Activated T-cell treated with anti-CD3 and anti-CD28 coated beads, Interleukin-2, amount 50 U/mL, for 24 hours (primary cell): ENCODE results near the gene PHLDB2.

Experiments used
- DNase-seq: peaks from one replicate; pipeline ENCODE4 v3.0.0-alpha.2; 2020
- H3K27ac Mint-ChIP-seq: 2 replicates; pipeline ENCODE4 v1.8.0; 2020; ENCODE audit warnings: mild to moderate bottlenecking, mixed read lengths
- H3K27me3 Mint-ChIP-seq: 2 replicates; pipeline ENCODE4 v1.8.0; 2020; ENCODE audit warnings: mixed read lengths
- H3K36me3 Mint-ChIP-seq: 2 replicates; pipeline ENCODE4 v1.8.0; 2020; ENCODE audit warnings: low read depth, mixed read lengths
- H3K4me1 Mint-ChIP-seq: 2 replicates; pipeline ENCODE4 v1.8.0; 2020; ENCODE audit warnings: low read depth, mixed read lengths
- H3K4me3 Mint-ChIP-seq: 2 replicates; pipeline ENCODE4 v1.8.0; 2020; ENCODE audit warnings: mild to moderate bottlenecking, moderate library complexity, mixed read lengths
- H3K9me3 Mint-ChIP-seq: 2 replicates; pipeline ENCODE4 v1.8.0; 2020; ENCODE audit warnings: mixed read lengths

PHLDB2 gene

DNA sequence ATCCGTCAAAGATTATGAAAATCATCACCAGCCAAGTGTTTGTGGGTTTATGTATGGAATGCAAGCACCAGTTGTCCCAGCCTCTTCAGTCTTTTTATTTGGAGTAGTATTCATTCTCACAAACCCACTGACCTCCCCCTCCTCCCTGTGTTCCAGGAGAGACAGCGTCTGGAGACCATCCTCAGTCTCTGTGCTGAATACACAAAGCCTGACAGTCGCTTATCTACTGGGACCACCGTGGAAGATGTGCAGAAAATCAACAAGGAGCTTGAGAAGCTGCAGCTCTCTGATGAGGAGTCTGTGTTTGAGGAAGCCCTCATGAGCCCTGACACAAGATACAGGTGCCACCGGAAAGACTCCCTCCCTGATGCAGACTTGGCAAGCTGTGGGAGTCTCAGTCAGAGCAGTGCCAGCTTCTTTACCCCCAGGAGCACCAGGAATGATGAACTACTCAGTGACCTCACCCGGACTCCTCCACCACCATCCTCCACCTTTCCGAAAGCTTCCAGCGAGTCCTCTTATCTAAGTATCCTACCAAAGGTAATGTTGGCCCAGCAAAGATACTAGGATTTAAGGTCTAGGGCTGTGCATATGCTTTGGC lies 54.2 kb downstream of the PHLDB2 start:
- Mint-ChIP-seq H3K27me3 (no peaks in the 10 kb centered on the region), H3K27ac (no peak overlapping the region), H3K9me3 (no peaks in the 10 kb centered on the region), H3K4me1 (peaks cover 4% of the 10 kb centered on the region), H3K4me3 (no peak overlapping the region), H3K36me3 (peaks cover 3% of the 10 kb centered on the region)
- DNase-seq = no peak

DNA sequence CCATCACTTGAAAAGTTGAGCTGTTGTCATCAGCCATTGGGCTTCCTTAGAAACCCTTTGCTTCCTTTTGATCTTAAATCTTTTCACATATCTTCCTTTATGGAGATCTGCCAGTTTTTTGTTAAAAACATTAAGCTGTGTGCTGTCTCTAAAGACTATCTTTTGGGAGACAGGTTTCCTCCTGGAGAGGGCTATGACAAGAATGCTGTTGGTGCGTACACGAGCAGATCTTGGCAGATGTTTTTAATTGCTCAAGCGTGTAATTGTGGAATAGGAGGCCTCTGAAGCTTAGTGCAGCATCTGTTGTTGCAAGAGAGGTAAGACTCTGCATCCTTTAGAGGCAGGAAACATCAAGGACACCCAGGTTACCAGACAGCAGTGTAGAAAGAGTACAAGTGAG lies 56.8 kb downstream of the PHLDB2 start:
- H3K36me3 Mint-ChIP-seq = peaks cover 6% of the 10 kb centered on the region
- H3K9me3 Mint-ChIP-seq = no peaks in the 10 kb centered on the region
- DNase-seq = no peak

DNA sequence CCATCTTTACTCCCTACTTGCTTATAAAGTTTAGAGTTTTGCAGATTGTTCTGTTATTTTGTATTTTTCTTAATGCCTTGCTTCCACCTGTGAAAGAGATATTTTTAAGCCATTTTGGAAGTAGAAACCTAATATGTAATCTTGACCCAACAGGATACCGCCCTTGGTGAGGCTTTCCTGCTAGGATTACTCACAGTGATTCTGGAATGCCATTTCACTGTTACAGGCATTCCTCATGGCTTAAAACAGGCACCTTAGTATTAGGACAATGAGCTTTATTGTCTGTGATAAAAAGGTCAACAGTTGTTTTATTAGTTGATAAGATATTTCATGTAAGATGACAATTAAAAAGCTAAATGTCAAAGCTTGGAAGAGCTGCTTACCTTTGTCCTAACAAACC lies 58.2 kb downstream of the PHLDB2 start:
- H3K36me3 Mint-ChIP-seq = peaks cover 6% of the 10 kb centered on the region
- no peak overlapping the region for H3K27ac Mint-ChIP-seq
- no peak overlapping the region for H3K4me3 Mint-ChIP-seq
- DNase-seq = no peak
- no peaks in the 10 kb centered on the region for H3K9me3 Mint-ChIP-seq
- no peaks in the 10 kb centered on the region for H3K4me1 Mint-ChIP-seq
- no peaks in the 10 kb centered on the region for H3K27me3 Mint-ChIP-seq

More for the DNA sequence above, 56.8 kb downstream of the PHLDB2 start:
- no peak overlapping the region for H3K4me3 Mint-ChIP-seq
- peaks cover under 1% of the 10 kb centered on the region for H3K4me1 Mint-ChIP-seq
- H3K27ac Mint-ChIP-seq = no peak overlapping the region
- no peaks in the 10 kb centered on the region for H3K27me3 Mint-ChIP-seq

DNA sequence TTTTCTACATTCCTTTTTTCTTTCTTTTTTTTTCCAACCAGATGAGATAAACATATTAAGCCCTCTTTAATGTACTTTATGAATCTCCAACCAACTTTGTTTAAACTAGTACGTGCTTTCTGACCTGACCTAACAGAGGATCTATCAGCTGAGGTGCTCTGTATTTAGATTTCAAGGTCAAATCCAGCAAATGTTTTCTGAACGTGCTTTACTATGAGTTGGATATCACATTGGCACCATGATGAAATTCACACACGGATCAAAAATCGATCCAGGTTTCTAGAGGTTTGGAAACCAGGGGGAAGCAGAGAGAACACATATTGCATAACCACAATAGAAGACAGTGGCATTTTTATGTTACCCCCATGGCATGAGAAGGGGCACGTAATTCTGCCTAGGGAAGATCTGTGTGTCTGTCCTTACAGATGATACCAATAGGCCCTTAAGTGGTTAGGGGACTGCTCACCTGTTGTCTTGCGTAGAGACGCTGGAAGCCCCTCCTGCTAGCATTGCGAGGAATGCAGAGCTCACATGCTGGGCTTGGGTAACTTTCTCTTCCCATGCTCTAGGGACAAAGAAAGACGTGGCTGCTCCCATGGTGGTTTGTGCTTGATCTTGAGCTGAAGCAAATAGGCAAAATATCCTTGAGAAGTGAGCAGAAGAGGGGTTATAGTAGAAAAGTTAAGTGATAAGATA lies 60.5 kb downstream of the PHLDB2 start:
- H3K9me3 Mint-ChIP-seq = no peaks in the 10 kb centered on the region
- no peaks in the 10 kb centered on the region for H3K4me1 Mint-ChIP-seq
- no peak overlapping the region for H3K27ac Mint-ChIP-seq
- no peak overlapping the region for H3K4me3 Mint-ChIP-seq
- DNase-seq = no peak
- no peaks in the 10 kb centered on the region for H3K27me3 Mint-ChIP-seq
- H3K36me3 Mint-ChIP-seq = peaks cover 4% of the 10 kb centered on the region

DNA sequence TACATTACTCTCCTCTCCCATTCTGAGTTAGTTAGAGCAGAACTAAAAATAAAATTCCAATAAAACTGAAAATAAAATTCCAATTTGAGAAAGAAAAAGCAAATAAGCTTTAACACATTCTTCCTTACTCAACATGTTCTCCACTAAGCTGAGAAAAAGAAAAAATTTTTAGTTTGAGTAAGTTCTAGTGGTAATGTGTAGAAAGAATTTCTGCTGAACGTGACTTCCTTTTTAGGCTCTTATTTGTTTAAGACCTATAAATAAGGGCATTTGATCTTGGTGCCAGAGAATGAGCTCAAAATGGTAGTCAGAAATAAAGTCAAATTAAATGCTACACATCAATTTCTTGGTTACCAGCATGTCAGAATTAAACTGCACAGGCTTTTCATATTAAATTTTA lies 62.1 kb downstream of the PHLDB2 start:
- Mint-ChIP-seq H3K36me3 (peaks cover 4% of the 10 kb centered on the region), H3K27ac (no peak overlapping the region), H3K27me3 (no peaks in the 10 kb centered on the region), H3K4me1 (no peaks in the 10 kb centered on the region), H3K4me3 (no peak overlapping the region), H3K9me3 (no peaks in the 10 kb centered on the region)
- DNase-seq = no peak

DNA sequence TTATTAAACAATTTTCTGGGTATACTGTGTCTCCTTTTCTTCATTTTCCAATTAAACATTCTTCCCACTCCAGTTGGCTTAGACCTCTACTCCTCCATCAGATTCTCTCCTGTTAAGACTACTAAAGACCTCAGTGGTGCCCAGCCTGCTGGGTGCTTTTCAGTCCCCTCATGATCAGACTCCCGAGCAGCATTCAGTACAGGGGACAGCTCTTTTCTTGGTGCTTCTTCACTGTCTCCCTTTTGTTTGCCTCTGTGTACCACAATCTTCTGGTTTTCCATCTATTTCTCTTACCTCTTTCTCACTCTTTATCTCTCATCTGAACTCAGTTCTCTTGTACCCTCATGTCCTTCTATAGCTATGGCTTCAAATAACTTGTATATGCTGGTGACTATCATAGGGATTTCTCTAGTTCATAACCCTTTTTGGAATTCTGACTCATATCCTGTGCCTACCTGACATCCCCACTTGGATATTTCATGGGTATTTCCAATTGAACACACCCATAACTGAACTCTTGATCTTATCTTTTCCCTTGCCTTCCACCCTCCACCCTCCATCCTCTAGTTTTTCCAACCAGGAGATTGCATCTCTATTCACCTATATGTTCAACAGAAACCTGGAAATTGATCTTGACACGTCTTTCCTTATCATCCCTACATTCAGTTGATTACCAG lies 64.2 kb downstream of the PHLDB2 start:
- Mint-ChIP-seq H3K4me3 (no peak overlapping the region), H3K4me1 (no peaks in the 10 kb centered on the region), H3K36me3 (peaks cover 4% of the 10 kb centered on the region), H3K9me3 (no peaks in the 10 kb centered on the region), H3K27ac (no peak overlapping the region), H3K27me3 (no peaks in the 10 kb centered on the region)
- DNase-seq = no peak

DNA sequence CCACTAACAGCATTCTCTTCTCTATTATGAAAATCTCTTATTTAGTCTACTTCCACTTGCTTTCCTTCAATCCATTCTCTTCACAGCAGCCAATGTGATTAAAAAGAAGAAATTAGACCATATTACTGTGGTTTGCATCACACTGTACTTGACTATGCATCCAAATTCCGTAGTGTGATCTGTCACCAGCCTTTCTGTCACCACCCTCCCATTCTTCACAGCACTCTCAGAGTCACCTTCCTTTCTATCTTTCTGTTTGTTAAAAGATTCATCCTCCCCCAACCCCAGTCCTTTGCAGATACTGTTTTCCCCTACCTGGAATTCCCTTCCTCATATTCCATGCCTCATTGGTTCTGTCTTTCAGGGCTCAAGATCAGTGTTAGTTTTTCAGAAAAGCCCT lies 64.7 kb downstream of the PHLDB2 start:
- Mint-ChIP-seq H3K27me3 (no peaks in the 10 kb centered on the region), H3K27ac (no peak overlapping the region), H3K36me3 (peaks cover 4% of the 10 kb centered on the region), H3K4me3 (no peak overlapping the region), H3K9me3 (no peaks in the 10 kb centered on the region), H3K4me1 (no peaks in the 10 kb centered on the region)
- no peak for DNase-seq

DNA sequence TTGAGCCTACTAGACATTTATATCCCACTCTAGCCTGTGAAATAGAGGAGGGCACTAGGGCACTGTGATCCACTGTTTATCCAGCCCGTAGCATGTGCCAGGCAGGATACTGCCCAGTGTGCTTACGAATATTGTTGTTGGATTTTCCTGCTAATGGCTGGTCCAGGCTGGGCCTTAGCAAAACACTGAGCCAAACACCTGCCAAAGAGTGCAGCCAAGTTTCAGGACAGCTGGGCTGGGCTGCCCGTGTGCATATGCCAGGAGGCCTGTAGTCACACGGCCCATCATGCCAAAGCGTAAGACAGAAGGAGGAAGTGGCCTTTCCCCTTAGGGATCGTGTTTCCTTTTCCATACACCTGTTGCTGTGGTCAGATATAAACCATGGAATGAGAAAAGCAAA lies 65.2 kb downstream of the PHLDB2 start:
- Mint-ChIP-seq H3K27ac (no peak overlapping the region), H3K36me3 (no peaks in the 10 kb centered on the region), H3K9me3 (no peaks in the 10 kb centered on the region), H3K4me3 (no peak overlapping the region), H3K4me1 (no peaks in the 10 kb centered on the region), H3K27me3 (no peaks in the 10 kb centered on the region)
- no peak for DNase-seq

DNA sequence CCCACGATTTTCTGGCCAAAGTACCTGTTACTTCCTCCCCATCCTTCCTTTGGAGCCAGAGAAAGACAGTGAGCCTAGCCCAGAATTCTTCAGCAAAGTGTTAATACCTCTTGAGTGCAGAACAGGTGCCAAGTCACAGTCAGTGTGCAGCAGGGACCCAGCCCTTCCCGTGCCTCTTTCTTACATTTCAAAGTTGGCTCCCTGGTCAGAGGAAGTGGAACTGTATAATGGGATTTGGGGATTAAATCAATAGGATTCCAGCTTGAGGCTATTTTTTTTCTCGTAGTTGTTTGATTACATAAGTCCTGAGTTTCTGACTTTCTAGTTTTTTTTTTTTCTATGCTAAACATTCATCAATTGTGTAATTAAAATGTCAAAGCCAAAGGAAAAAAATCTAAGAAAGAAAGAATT lies 67.2 kb downstream of the PHLDB2 start:
- H3K27me3 Mint-ChIP-seq = peaks cover 3% of the 10 kb centered on the region
- no peaks in the 10 kb centered on the region for H3K4me1 Mint-ChIP-seq
- H3K27ac Mint-ChIP-seq = no peak overlapping the region
- H3K36me3 Mint-ChIP-seq = no peaks in the 10 kb centered on the region
- H3K4me3 Mint-ChIP-seq = no peak overlapping the region
- DNase-seq = no peak
- H3K9me3 Mint-ChIP-seq = no peaks in the 10 kb centered on the region

DNA sequence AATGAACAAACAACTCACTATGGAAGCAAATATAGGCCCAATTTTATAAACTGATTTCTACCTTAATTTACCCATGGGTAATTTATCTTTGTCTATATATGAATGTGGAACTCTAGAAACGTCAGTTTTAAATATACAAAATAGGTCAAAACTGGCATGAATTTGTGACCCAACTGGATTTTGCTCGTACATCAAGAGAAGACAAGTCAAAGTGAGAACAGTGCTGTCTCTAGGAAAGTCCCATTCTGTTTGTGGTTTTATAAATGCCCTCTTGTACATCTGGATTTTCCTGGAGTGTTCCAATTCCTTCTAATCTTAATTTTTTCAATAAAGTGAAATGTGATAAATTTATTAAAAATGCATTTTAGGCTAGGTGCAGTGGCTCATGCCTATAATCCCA lies 69.5 kb downstream of the PHLDB2 start:
- Mint-ChIP-seq H3K9me3 (no peaks in the 10 kb centered on the region), H3K27me3 (peaks cover 3% of the 10 kb centered on the region), H3K4me3 (no peak overlapping the region), H3K4me1 (no peaks in the 10 kb centered on the region), H3K27ac (no peak overlapping the region), H3K36me3 (no peaks in the 10 kb centered on the region)
- DNase-seq = no peak

DNA sequence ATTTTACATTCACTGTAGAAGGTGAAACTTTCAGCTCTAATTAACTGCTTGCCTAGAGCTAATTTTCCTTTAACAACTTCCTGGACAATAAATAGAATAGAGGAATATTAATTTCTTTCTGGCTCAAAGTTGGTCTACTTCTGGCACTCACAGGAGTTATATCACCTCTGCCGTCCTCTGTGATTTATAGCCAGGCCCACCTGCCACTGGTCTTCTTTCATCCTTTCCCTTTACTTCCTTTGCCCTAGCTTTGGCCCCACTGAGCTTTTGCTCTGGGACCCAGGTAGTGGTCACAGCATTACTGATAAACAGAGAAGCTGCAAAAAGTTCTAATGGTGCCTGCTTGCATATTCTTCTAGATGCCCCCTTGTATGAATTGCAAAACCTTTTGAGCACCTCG lies 70.4 kb downstream of the PHLDB2 start:
- Mint-ChIP-seq H3K4me1 (no peaks in the 10 kb centered on the region), H3K27me3 (peaks cover 3% of the 10 kb centered on the region), H3K36me3 (no peaks in the 10 kb centered on the region), H3K4me3 (no peak overlapping the region), H3K9me3 (no peaks in the 10 kb centered on the region), H3K27ac (no peak overlapping the region)
- DNase-seq = no peak

DNA sequence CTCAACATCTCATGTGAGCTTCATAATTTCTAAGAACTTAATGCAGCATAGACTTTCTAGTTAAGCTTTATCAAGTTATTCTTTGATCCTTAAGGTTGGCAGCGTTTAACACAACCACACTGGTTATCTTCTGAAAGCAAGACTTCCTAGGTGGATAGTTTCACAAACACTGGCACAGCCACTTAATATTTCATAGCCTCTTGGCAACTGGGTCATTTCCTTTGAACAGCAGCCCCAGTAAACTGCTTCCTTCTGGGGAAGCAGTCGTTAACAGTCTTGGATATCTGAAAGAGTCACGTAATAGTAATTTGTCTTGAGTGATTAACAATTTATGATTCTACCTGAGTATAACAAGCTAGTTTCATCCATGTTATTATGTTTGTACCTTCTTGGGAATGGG lies 73.9 kb downstream of the PHLDB2 start:
- DNase-seq = no peak
- H3K4me1 Mint-ChIP-seq = no peaks in the 10 kb centered on the region
- no peak overlapping the region for H3K27ac Mint-ChIP-seq
- H3K36me3 Mint-ChIP-seq = no peaks in the 10 kb centered on the region
- H3K27me3 Mint-ChIP-seq = peaks cover 3% of the 10 kb centered on the region
- H3K9me3 Mint-ChIP-seq = no peaks in the 10 kb centered on the region
- no peak overlapping the region for H3K4me3 Mint-ChIP-seq

DNA sequence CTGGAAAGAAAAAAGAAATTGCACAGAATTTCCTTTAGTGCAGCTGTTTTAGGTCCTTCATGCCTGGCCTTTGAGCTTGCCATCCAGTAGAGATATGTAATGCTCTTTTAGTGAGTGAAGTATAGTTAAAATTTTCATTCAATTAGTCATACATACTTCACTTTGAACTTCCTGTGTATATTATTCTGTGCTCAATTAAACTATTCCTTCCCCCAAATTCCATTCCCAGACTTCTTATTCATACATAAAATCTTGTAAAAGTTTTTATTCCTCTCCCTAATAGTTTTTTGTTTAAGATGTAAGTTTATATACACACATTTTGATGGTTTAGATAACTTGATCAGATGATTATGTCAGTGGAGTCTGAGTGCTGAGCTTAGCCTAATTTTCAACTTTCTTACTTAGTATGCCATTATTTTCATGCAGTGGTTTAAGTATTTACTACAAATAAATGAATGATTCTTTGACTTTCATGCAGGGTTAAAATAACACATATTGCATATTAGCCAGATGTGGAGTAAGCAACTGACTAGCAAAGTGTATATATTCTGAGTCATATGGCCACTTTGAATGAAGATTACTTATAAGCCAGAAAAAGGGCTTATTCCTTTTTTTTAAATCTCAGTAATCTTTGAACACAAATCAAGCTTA lies 77.3 kb downstream of the PHLDB2 start:
- Mint-ChIP-seq H3K36me3 (peaks cover 2% of the 10 kb centered on the region), H3K27me3 (no peaks in the 10 kb centered on the region), H3K27ac (no peak overlapping the region), H3K9me3 (no peaks in the 10 kb centered on the region), H3K4me1 (no peaks in the 10 kb centered on the region), H3K4me3 (no peak overlapping the region)
- no peak for DNase-seq

DNA sequence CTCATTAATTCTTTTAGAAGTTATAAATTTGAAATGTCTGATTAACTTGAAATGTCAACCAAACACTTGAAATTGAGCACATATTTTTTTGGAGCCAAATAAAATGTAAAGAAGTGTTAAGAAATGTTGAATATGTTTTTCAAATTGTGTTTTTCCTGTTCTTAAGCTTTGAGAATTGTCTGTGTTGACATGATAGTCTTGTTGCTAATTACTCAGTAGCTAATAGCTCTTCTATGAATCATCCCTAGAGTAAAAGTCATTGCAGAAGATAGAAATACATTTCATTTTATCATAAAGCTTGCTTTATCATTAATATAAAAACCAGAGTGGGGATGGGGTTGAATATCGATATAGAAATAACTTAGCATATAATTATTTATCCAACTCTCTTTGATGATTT lies 77.9 kb downstream of the PHLDB2 start:
- Mint-ChIP-seq H3K36me3 (peaks cover 2% of the 10 kb centered on the region), H3K27ac (no peak overlapping the region), H3K27me3 (no peaks in the 10 kb centered on the region), H3K4me3 (no peak overlapping the region), H3K9me3 (no peaks in the 10 kb centered on the region), H3K4me1 (no peaks in the 10 kb centered on the region)
- DNase-seq = no peak

DNA sequence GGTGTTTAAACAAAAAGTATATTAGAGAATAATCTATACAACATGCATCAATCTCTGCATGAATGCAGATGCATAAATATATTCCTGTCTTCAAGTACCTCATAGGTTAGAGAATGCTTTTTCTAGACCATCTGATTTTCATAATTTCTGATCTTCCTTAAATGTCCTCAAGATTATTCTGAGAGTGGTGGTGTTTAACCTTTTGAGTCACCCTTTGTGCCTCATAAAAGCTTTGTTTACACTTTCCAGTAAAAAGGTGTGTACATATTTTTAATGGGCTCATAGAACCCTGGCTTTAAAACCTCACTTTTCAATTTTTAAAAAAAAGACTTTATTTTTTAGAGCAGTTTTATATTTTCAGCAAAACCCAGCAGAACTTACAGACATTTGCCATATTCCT lies 78.8 kb downstream of the PHLDB2 start:
- no peaks in the 10 kb centered on the region for H3K9me3 Mint-ChIP-seq
- peaks cover 2% of the 10 kb centered on the region for H3K36me3 Mint-ChIP-seq
- no peaks in the 10 kb centered on the region for H3K4me1 Mint-ChIP-seq
- no peak for DNase-seq
- H3K27me3 Mint-ChIP-seq = no peaks in the 10 kb centered on the region
- H3K27ac Mint-ChIP-seq = no peak overlapping the region
- no peak overlapping the region for H3K4me3 Mint-ChIP-seq
